Measurements from ENCODE around the gene TMEM107.

DNA sequence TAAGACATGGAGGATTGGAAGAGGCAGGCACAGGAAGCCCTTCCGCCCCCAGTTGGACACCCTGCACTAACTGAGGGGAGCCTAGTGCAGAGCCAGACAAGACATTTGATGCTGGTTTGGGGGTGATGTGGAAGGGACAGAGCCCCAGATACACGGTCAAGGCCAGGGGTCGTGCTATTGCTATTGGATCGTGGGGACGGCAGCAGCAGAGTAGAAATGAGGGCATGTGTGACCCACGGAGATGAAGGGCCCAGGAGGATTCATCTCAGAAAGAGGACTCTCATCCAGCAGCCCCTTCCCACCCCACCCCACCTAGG lies 11.4 kb downstream of the TMEM107 start:
- TF ChIP-seq POLR2A (IDR thresholded peaks at IDR 0.05; ENCODE audit: low read depth) = no peak
- no peak for TF ChIP-seq CTCF (IDR thresholded peaks at IDR 0.05)
- no peak for TF ChIP-seq POLR2AphosphoS5 (IDR thresholded peaks at IDR 0.05)

Measured in esophagus muscularis mucosa (tissue), 3 donors.